Vagina (tissue), 2 donors: ENCODE results near the gene AMBRA1. TPM values are rescaled to one million over a fixed set of nuclear protein-coding genes. Genes with fewer than 3 reads are reported as not detected.
A peak's percentile ranks its signal among the peaks of the same experiment; 100 is the strongest.

ENCODE experiments used
- DNase-seq, 2 donors: peaks; one replicate each; pipeline ENCODE4 v3.0.0-alpha.2; 2017; ENCODE audit errors: extremely low spot score in 2 of 2
- H3K27ac ChIP-seq: fragments of 200-600 bp; sonication (generic); one replicate; pipeline ENCODE4 v1.5.1; 2019
- H3K27me3 ChIP-seq: fragments of 200-600 bp; sonication (generic); one replicate; pipeline ENCODE4 v1.5.1; 2019
- H3K36me3 ChIP-seq, 2 donors: fragments of 200-600 bp; sonication (generic); one replicate each; pipeline ENCODE4 v1.5.1; 2017 to 2019
- H3K4me1 ChIP-seq: fragments of 200-600 bp; sonication (generic); one replicate; pipeline ENCODE4 v1.5.1; 2019
- H3K4me3 ChIP-seq, 2 donors: fragments of 200-600 bp; sonication (generic); 1 replicate in 1 of 2; 2 replicates in 1 of 2; pipeline ENCODE4 v1.5.1; 2016 to 2019
- H3K9me3 ChIP-seq: fragments of 200-600 bp; sonication (generic); one replicate; pipeline ENCODE4 v1.5.1; 2019
- POLR2A ChIP-seq, 2 donors: fragments of 450-650 bp; IDR thresholded peaks; one replicate each; pipeline ENCODE4 v1.6.1; 2017; ENCODE audit warnings: antibody characterized with exemption in 2 of 2, mild to moderate bottlenecking in 2 of 2, moderate library complexity in 2 of 2
- POLR2AphosphoS5 ChIP-seq, 2 donors: sonication (generic); formaldehyde crosslinking; IDR thresholded peaks; one replicate each; pipeline ENCODE4 v1.9.0; 2017; ENCODE audit warnings: antibody characterized with exemption in 2 of 2, mild to moderate bottlenecking in 2 of 2, low read depth in 1 of 2; ENCODE audit not compliant: insufficient read depth in 1 of 2
- intact Hi-C: fragments of 100-400 bp; cut with DNase I; formaldehyde crosslinking; loops from one replicate; pipeline ENCODE4 v1.15.1; 2023
- total RNA-seq: library from RNA; depleted of rRNA; stranded (reverse); fragments of >200 nt; gene quantifications from one replicate; pipeline ENCODE4 v1.2.3, GENCODE V29; 2016
- TF ChIP-seq, protein P1 (sequence below), 3 experiments: fragments of 450-650 bp in 2 of 3; fragments of 200-600 bp in 1 of 3; sonication (generic) in 1 of 3; IDR thresholded peaks; one replicate each; pipeline ENCODE4 v1.5.1; 2017 to 2019; ENCODE audit warnings: antibody characterized with exemption in 3 of 3, mild to moderate bottlenecking in 2 of 3, moderate library complexity in 2 of 3

AMBRA1 gene
- total RNA-seq, 1 donor from 2014 or later: 40.0 TPM

DNA sequence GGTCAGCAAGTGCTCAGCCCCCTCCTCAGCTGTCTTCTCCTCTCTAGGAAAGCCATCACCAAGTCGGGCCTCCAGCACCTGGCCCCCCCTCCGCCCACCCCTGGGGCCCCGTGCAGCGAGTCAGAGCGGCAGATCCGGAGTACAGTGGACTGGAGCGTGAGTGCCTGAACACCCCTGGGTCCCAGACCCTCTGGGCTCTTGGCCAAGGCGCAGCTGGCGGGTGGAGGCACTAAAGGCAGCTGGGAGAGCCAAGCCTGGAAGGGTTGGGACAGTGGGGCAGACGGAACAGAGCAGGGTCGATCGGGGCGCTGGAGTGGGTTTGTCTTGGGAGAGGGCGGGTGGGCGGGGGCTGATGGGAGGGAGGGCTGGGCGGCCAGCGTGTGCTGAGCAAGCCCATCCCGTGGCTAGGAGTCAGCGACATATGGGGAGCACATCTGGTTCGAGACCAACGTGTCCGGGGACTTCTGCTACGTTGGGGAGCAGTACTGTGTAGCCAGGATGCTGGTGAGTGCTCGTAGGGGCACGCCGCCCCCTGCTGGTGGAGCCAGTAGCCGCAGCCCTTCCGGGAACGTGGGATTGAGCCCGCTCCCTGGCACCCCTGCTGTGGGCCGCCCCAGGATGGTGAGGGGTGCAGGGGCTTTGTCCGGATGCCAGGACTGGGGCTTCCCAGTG is 226.4 kb downstream of the AMBRA1 start:
- Histone ChIP-seq H3K36me3 (peaks cover 0 to 25% of the 10 kb centered on the region in 2 donors), H3K4me3 (no peak overlapping the region), H3K27ac (peak overlapping the region; percentile 20), H3K27me3 (no peaks in the 10 kb centered on the region), H3K4me1 (peaks cover 30% of the 10 kb centered on the region), H3K9me3 (no peaks in the 10 kb centered on the region)
- no peak for DNase-seq
- TF ChIP-seq, protein P1, sequence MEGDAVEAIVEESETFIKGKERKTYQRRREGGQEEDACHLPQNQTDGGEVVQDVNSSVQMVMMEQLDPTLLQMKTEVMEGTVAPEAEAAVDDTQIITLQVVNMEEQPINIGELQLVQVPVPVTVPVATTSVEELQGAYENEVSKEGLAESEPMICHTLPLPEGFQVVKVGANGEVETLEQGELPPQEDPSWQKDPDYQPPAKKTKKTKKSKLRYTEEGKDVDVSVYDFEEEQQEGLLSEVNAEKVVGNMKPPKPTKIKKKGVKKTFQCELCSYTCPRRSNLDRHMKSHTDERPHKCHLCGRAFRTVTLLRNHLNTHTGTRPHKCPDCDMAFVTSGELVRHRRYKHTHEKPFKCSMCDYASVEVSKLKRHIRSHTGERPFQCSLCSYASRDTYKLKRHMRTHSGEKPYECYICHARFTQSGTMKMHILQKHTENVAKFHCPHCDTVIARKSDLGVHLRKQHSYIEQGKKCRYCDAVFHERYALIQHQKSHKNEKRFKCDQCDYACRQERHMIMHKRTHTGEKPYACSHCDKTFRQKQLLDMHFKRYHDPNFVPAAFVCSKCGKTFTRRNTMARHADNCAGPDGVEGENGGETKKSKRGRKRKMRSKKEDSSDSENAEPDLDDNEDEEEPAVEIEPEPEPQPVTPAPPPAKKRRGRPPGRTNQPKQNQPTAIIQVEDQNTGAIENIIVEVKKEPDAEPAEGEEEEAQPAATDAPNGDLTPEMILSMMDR (IDR thresholded peaks at IDR 0.05): peak; percentile 71 to 82 (median 75)
- peak in 1 of 2 donors; percentile 14 for TF ChIP-seq POLR2AphosphoS5 (IDR thresholded peaks at IDR 0.05; ENCODE audit: insufficient read depth in 1 of 2, low read depth in 1 of 2)
- TF ChIP-seq POLR2A (IDR thresholded peaks at IDR 0.05): no peak
- intact Hi-C loops: no loop called here

DNA sequence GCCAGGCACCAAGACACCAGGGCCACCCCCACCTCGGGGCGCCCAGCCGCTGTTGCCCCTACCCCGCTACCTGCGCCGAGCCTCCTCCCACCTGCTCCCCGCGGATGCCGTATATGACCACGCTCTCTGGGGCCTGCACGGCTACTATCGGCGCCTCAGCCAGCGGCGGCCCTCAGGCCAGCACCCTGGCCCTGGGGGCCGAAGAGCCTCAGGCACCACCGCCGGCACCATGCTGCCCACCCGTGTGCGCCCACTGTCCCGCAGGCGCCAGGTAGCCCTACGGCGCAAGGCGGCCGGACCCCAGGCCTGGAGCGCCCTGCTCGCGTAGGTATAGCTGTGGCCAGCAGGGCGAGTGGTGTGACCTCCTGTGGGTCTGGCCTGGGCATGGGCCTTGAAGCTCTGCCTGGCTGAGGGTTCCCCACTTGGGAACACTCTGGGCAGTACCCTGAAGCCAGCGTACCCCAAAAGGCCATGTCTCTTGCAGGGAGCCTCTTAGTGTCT is 227.1 kb downstream of the AMBRA1 start:
- peaks cover 0 to 20% of the 10 kb centered on the region in 2 donors for H3K36me3 ChIP-seq
- no peak for DNase-seq
- peaks cover 37% of the 10 kb centered on the region for H3K4me1 ChIP-seq
- intact Hi-C loops: no loop called here
- no peak overlapping the region for H3K4me3 ChIP-seq
- H3K27ac ChIP-seq: no peak overlapping the region
- H3K27me3 ChIP-seq: no peaks in the 10 kb centered on the region
- no peaks in the 10 kb centered on the region for H3K9me3 ChIP-seq
- TF ChIP-seq, protein P1 (IDR thresholded peaks at IDR 0.05): no peak
- TF ChIP-seq POLR2A (IDR thresholded peaks at IDR 0.05) (no peak), POLR2AphosphoS5 (IDR thresholded peaks at IDR 0.05; ENCODE audit: insufficient read depth in 1 of 2, low read depth in 1 of 2) (no peak)

DNA sequence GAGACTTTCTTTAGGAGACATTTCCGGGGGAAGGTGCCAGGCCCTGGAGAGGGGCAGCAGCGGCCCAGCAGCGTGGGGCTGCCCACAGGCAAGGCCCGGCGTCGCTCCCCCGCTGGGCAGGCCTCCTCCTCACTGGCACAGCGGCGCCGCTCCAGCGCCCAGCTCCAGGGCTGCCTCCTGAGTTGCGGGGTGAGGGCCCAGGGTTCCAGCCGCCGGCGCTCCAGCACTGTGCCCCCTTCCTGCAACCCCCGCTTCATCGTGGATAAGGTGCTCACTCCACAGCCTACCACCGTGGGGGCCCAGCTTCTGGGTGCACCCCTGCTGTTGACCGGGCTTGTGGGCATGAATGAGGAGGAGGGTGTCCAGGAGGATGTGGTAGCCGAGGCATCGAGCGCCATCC is 227.6 kb downstream of the AMBRA1 start:
- peaks cover 41% of the 10 kb centered on the region for H3K4me1 ChIP-seq
- H3K36me3 ChIP-seq: peaks cover 0 to 15% of the 10 kb centered on the region in 2 donors
- H3K27me3 ChIP-seq: no peaks in the 10 kb centered on the region
- TF ChIP-seq, protein P1 (IDR thresholded peaks at IDR 0.05): no peak
- TF ChIP-seq POLR2A (IDR thresholded peaks at IDR 0.05) (no peak), POLR2AphosphoS5 (IDR thresholded peaks at IDR 0.05; ENCODE audit: insufficient read depth in 1 of 2, low read depth in 1 of 2) (no peak)
- H3K4me3 ChIP-seq: no peak overlapping the region
- H3K27ac ChIP-seq: no peak overlapping the region
- DNase-seq: no peak
- no peaks in the 10 kb centered on the region for H3K9me3 ChIP-seq
- intact Hi-C loops: no loop called here

DNA sequence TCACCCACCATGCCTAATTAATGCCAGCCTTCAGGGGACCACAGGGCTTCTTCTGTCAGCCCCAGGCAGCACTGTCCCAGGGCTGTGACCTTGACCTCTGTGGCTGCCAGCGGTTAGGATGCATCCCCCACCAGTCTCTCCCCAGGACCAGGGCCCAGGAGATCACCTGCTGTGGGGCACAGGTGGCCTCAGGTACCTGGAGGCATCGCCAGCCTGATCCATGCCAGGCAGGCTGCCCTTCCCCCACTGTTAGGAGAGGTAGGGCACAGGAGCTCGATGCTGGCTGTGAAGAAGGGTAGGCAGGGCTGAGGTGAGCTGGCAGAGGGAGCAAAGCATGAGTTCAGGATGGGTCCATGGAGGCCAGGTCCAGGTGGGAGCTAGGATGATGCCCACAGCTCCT is 229.0 kb downstream of the AMBRA1 start:
- peaks cover 48% of the 10 kb centered on the region for H3K4me1 ChIP-seq
- intact Hi-C loops: no loop called here

More for the DNA sequence above, 229.0 kb downstream of the AMBRA1 start:
- no peak for DNase-seq
- H3K36me3 ChIP-seq: peaks cover 0 to 2% of the 10 kb centered on the region in 2 donors
- no peaks in the 10 kb centered on the region for H3K9me3 ChIP-seq
- H3K27me3 ChIP-seq: no peaks in the 10 kb centered on the region
- TF ChIP-seq POLR2AphosphoS5 (IDR thresholded peaks at IDR 0.05; ENCODE audit: insufficient read depth in 1 of 2, low read depth in 1 of 2) (no peak), POLR2A (IDR thresholded peaks at IDR 0.05) (no peak)
- TF ChIP-seq, protein P1 (IDR thresholded peaks at IDR 0.05): no peak
- H3K27ac ChIP-seq: no peak overlapping the region
- H3K4me3 ChIP-seq: no peak overlapping the region
